ENCODE results near the gene SSX2IP.

Gene SSX2IP

DNA sequence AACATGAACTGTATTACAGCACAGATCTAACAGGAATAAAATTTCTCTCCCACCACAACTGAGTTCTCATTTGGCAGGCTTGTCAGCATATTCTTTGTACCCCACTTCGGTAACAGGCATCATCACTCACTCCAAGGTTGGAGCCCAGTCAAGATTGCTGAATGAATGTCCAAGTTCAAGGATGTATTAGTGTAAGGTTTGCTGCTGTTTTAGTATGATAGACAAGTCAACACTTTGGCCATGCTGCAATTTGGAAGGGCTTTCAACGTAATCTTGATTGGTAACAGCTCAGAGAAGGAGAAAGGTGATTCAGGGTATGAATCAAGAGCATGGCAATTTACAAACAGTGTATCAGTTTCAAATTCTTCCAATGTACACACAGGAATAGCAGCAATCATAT is 6.8 kb downstream of the SSX2IP start:
- TF ChIP-seq, protein P1, sequence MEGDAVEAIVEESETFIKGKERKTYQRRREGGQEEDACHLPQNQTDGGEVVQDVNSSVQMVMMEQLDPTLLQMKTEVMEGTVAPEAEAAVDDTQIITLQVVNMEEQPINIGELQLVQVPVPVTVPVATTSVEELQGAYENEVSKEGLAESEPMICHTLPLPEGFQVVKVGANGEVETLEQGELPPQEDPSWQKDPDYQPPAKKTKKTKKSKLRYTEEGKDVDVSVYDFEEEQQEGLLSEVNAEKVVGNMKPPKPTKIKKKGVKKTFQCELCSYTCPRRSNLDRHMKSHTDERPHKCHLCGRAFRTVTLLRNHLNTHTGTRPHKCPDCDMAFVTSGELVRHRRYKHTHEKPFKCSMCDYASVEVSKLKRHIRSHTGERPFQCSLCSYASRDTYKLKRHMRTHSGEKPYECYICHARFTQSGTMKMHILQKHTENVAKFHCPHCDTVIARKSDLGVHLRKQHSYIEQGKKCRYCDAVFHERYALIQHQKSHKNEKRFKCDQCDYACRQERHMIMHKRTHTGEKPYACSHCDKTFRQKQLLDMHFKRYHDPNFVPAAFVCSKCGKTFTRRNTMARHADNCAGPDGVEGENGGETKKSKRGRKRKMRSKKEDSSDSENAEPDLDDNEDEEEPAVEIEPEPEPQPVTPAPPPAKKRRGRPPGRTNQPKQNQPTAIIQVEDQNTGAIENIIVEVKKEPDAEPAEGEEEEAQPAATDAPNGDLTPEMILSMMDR (IDR thresholded peaks at IDR 0.05) = no peak

DNA sequence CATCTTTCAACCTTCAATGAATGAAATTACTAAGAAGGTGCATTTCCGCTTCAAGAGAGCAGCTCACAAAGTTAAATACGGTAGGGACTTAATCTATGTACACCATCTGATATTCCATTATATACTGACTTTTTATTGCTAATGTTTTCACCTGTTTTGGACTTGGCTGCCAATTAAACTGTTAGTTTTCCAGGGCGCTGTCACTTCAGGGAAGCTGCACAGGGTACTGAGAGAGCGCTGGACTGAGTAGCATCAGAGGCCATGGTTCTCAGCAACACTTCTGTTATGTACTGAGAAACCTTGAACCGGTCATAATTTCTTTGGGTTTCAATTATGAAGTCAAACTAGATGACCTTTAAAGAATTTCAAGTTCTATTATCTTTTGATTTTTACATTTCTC is 8.2 kb downstream of the SSX2IP start:
- TF ChIP-seq, protein P1 (IDR thresholded peaks at IDR 0.05) = no peak

DNA sequence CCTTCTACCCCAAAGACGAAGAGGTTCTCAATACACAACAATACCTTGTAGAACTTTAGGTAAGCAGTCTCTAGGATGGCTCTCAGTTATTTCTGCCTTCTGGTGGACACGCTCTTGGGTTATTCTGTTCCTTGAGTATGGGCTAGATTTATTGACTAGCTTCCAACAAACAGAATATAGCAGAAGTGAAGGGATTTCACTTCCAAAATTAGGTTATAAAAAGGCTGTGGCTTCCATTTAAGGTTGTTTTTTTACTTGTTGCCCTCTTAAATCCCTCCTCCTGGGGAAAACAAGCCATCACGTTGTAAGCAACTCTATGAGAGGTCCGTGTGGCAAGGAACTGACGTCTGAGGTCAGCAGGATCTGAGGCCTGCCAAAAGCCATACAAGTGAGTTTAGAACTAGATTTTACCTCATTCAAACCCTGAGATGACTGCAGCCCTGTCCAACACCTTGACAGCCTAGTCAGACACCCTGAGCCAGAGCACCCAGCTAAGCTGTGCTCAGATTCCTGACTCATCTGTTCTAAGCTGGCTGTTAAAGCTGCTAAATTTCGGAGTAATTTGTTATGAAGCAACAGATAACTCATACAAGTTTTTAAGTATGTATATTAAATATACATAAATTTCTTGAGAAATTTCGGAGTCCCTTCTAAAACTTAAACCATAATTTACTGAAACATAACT is 12.7 kb downstream of the SSX2IP start:
- TF ChIP-seq, protein P1 (IDR thresholded peaks at IDR 0.05) = no peak

DNA sequence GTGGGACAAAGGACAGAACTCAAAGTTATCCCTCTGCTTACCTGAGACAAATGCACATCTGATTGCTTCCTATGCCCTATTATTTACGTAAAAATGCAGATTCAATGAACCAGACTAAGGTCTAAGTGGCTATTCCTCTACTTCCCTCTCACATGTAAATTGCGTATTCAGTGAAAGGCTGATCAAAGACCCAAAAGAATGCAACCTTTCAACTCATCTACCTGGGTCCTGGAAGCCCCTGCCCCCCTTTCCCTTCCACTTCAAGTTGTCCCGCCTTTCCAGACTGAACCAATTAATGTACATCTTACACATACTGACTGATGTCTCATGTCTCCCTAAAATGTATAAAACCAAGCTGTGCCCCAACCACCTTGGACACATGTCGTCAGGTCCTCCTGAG is 14.6 kb downstream of the SSX2IP start:
- TF ChIP-seq, protein P1 (IDR thresholded peaks at IDR 0.05) = no peak

DNA sequence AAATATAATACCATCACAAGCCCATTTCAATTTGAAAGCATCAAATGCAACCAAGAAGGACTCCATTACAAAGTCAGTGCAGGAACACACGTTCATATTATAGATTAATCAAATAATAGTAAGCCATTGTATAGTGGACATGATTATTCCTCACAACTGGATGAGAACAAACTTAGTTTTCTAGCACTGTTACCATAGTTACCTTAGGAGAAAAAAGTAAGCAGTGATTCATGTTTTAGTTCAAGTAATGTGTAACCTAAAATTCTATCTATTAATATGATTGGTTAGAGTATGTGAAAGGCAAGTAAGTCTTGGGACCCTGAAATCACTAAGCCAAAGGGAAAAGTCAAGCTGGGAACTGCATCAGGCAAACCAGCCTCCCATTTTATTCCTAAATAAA is 15.2 kb downstream of the SSX2IP start:
- TF ChIP-seq, protein P1 (IDR thresholded peaks at IDR 0.05) = no peak

DNA sequence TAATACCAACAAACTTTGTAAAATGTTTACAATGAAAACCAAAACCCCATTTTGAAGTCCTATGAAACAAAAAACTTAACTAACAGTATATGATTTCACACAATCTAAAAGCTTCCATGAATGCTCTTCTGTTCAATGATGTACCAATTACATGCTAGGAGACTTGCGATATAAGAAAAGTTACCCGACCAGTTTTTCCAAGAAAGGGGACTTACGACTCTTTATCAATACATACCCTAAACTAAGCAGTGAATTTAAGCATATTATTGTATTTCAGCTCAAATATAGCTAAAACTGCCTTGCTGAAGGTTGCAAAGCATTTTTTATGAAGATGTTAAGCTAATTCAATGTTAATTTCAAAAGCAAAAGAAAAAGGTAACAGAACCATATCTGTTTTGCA is 15.6 kb downstream of the SSX2IP start:
- TF ChIP-seq, protein P1 (IDR thresholded peaks at IDR 0.05) = no peak

DNA sequence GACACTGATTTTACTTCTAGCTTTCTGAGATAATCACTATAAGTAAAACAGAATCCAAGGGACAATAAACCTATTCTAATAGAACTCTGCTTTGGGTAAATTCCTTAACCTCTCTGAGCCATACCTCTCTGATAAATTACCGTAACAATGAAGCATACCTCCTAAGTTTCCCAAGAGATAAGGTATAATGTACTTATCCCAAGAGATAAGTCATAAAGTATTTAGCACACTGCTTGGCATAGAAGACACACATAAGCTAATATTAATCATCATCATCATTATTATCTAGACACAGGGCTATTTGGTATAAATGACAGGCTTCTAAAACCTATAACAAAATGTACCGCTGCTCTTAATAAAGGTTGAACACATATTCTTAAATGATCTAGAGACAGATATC is 16.2 kb downstream of the SSX2IP start:
- TF ChIP-seq, protein P1 (IDR thresholded peaks at IDR 0.05) = no peak
